HG03342 (cell line): Measurements from ENCODE around the gene SLC6A9.

Source experiments
- ATAC-seq: cut with Tn5 transposase; IDR thresholded peaks from one replicate; pipeline ENCODE4 v1.9.1; 2021; ENCODE audit warnings: mild to moderate bottlenecking, moderate library complexity; ENCODE audit not compliant: unreplicated experiment

The SLC6A9 gene

GRCh38 chr1:44008259-44008658 lies 23.0 kb downstream of the SLC6A9 start:
- ATAC-seq = no peak

GRCh38 chr1:44002606-44003157 lies 28.6 kb downstream of the SLC6A9 start:
- ATAC-seq = no peak

GRCh38 chr1:44002165-44002564 lies 29.1 kb downstream of the SLC6A9 start:
- no peak for ATAC-seq

GRCh38 chr1:44000122-44000665 lies 31.1 kb downstream of the SLC6A9 start:
- ATAC-seq = no peak

DNA sequence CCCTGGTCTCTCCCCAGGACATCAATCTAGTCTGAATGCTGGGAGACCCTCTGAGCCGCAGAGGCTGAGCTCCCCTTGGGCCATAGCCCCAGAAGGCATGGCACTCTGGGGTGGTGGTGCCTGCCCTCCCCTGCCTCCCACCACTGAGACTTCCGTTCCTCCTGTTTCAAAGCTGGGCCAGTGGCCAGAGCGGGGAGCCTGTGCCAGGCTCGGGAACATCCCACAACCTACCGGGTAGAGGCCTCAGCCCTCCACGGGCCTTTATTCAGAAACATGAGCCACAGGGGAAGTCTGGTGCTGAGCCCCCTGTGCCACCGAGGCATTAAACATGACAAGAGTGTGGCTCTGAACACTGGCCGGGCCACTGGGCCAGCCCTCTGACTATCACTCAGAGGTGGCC lies 31.8 kb downstream of the SLC6A9 start:
- ATAC-seq = no peak

- no peak for ATAC-seq
Observed at GRCh38 chr1:43998000-43998378, 33.3 kb downstream of the SLC6A9 start.

GRCh38 chr1:43997295-43997999 lies 33.8 kb downstream of the SLC6A9 start:
- ATAC-seq = no peak

- no peak for ATAC-seq
Observed at GRCh38 chr1:43996733-43997115, 34.5 kb downstream of the SLC6A9 start.

- no peak for ATAC-seq
Observed at GRCh38 chr1:43995984-43996732, 35.1 kb downstream of the SLC6A9 start.

- ATAC-seq = no peak
Observed at GRCh38 chr1:43994794-43995790, 36.2 kb downstream of the SLC6A9 start.

DNA sequence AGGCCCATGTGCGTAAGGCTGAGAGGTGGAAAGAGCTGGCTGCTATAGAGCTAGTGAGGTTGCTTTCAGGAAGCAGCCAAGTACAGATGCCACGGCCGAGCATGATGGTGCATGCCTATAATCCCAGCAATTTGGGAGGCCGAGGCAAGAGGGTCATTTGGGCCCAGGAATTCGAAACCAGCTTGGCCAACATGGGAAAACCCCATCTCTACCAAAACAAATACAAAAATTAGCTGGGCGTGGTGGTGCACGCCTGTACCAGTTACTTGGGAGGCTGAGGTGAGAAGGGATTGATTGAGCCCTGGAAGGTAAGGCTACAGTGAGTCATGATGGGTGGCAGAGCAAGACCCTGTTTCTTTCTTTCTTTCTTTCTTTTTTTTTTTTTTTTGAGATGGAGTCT lies 37.2 kb downstream of the SLC6A9 start:
- no peak for ATAC-seq

GRCh38 chr1:43993206-43993914 lies 37.9 kb downstream of the SLC6A9 start:
- no peak for ATAC-seq

- no peak for ATAC-seq
Observed at GRCh38 chr1:43992232-43992995, 38.8 kb downstream of the SLC6A9 start.

DNA sequence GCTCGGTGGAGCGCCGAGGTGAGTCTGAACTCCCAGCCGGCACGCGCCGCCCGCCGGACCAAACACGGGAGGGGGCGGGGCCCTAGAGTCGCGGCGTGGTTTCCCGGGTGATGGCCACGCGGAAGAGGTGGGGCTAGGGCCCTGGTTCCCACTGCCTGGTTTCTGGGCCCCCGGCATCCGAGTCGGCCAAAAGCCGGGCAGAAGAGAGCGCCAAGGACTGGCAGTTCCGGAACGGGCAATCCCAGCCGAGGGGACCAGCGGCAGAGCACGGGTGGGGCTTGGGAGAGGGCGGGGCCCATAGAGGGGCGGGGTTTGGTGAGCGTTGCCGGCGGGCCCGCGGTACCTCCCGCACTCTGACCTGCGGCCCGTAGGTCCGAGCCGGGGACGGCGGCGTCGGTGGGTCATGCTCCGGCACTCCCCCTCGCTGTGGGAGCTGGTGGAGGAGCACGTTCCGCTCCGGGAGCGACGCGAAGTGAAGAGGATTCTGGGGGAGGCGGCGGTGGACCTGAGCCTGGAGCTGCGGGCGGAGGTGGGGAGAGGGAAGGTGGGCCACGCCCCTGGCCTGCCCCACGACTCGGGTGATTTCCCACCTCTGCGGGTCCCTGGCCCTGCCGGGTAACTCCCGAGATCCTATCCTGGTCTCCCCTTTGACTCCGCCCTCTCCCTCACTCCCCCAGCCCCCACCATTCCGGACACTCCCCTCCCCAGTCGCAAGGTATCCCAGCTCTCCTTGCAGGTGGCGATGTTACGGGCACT lies 39.6 kb downstream of the SLC6A9 start, which contains the start of gene CCDC24:
TSS of gene CCDC24 (plus strand) at position 124 of the 756 bp plus-strand sequence. CDS start at position 404, 280 bp downstream.
- peak; percentile 71 for ATAC-seq

DNA sequence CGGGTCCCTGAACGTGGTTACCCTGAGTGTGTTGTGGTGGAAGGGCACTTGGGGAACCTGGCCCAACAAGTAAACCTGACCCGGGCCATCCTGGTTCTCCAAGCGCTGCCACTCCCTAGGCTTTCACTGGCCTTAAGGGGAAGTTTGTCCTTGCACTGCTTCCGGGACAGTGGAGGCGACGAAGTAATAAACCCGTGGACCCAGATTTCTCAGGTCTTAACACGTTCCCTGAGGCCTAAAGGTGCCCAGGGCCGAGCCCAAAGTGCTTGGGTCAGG lies 40.1 kb downstream of the SLC6A9 start:
- no peak for ATAC-seq

DNA sequence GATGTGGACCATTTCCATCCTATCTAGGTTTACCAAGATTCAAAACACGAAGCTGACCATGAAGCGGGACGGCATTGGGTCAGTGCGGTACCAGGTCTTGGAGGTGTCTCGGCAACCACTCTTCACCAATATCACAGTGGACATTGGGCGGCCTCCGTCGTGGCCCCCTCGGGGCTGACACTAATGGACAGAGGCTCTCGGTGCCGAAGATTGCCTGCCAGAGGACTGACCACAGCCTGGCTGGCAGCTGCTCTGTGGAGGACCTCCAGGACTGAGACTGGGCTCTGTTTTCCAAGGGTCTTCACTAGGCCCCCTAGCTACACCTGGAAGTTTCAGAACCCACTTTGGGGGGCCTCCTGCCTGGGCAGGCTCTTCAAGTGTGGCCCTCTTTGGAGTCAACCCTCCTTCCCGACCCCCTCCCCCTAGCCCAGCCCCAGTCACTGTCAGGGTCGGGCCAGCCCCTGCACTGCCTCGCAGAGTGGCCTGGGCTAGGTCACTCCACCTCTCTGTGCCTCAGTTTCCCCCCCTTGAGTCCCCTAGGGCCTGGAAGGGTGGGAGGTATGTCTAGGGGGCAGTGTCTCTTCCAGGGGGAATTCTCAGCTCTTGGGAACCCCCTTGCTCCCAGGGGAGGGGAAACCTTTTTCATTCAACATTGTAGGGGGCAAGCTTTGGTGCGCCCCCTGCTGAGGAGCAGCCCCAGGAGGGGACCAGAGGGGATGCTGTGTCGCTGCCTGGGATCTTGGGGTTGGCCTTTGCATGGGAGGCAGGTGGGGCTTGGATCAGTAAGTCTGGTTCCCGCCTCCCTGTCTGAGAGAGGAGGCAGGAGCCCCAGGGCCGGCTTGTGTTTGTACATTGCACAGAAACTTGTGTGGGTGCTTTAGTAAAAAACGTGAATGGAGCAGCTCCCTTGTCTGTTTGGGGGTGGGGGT lies 40.7 kb downstream of the SLC6A9 start:
- ATAC-seq = no peak

DNA sequence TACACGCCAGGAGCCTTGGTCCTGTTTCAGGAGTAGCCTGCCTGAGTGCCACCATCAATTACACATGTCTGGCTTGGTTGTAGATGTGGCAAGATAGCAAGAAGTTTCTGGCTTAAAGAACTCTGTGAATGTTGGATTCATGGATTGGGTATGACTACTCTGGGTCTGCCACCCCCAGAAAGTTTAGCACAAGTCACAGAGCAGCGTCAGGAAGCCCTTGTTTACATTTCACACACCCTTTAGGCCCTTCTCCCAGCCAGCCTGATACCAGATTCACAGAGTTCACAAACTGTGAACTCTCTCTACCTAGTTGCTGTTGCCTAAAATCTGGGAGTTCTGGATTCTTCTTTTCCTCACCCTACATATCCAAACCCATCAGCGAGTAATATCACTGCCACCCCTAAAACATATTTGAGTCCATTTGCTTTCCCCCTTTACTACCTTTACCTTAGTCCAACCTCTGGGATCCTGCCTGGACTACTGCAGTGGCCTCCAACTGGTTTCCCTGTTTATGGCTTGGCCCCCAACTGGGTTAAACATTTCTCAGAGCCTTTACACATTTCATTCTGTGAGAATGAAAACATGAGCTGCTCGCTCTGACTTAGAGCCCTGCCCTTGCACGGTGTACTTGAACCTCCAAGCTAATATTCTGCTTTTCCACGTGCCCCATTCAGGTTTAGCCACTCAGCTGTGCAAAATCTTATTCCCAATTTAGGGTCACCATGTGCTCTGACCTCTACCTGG lies 43.9 kb downstream of the SLC6A9 start:
- ATAC-seq = no peak
